GM21423 (cell line): ENCODE results near the gene TPX2.
"Not testable (repeated sequence)": the region's sequence is repeated elsewhere in the genome, so short reads cannot be mapped to it uniquely, and the experiment has no call there.

Experiments used
- ATAC-seq: cut with Tn5 transposase; IDR thresholded peaks from one replicate; pipeline ENCODE4 v1.9.1; 2021; ENCODE audit warnings: mild to moderate bottlenecking, moderate library complexity; ENCODE audit not compliant: unreplicated experiment

Gene TPX2

DNA sequence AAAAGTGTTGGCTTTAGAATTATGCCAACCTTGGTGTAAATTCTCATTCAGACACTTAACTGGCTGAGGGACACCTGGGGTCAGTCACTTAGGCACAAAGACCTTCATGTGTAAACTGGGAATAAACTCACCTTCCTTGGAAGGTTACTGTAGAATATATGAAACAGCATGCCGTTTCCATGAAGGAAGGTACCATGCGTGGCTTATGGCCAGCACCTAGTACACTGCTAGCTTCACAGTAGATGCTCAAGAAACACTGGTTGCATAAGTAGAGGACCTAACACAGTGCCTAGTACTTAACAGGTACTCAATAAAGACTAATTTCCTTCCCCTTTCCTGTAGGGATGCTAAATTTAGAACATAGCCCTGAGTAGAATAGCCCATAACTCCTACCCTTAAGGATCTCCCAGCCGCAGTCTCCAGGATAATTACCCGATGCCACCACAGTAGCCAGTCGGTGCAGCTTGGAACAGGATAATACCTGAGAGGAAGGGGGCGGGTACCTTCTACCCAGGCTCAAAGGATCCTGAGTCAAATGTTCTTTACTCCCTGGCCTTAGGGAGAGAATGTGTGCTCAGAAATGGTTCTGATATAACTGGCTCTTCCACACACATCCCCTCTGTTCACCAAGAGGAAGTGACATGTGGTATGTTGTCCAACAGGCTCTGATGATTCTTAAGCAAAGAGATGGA is 20.0 kb upstream of the TPX2 start:
- no peak for ATAC-seq

GRCh38 chr20:31719644-31720485 is 19.2 kb upstream of the TPX2 start:
- ATAC-seq = no peak

DNA sequence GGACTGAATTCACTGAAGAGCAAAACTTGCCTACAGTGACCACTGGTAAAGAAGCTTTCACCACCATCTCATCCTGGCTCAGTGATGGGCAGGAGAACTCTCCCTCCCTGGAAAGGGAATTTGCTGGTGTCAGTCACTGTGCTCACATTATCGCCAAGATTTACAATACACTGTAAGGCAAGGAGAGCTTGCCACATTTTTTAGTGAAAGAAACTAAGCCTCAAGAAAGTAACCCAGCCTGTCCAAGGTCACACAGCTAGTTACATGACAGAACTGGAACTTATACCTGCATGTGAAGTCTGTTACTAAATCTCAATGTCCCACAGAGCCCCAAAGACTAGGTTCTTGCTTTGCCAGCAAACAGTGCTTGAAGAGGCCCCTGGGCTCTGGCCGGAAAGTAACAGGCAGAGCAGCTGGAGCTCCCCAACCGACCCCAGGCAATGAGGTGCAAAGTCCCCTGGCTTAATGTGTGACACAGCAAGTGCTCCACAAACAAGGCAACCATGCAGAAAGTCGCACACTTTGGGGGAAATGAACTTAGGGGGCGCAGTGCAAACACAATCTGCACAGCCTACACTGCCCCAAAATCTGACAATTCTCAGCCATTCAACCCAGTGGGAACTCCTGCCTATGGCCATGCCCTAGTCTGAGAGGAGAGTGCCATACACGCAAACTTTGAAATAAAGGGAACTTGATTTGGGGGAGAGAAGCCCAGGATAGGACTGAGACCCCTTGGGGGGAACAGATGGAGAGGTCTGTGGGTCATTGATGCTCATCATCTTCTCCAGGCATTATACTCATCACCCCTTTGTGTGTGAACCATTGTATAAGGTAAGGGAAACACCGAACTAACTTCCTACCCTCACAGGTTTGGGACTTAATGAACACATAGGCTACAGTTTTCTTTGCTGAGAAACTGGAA is 18.3 kb upstream of the TPX2 start:
- no peak for ATAC-seq

DNA sequence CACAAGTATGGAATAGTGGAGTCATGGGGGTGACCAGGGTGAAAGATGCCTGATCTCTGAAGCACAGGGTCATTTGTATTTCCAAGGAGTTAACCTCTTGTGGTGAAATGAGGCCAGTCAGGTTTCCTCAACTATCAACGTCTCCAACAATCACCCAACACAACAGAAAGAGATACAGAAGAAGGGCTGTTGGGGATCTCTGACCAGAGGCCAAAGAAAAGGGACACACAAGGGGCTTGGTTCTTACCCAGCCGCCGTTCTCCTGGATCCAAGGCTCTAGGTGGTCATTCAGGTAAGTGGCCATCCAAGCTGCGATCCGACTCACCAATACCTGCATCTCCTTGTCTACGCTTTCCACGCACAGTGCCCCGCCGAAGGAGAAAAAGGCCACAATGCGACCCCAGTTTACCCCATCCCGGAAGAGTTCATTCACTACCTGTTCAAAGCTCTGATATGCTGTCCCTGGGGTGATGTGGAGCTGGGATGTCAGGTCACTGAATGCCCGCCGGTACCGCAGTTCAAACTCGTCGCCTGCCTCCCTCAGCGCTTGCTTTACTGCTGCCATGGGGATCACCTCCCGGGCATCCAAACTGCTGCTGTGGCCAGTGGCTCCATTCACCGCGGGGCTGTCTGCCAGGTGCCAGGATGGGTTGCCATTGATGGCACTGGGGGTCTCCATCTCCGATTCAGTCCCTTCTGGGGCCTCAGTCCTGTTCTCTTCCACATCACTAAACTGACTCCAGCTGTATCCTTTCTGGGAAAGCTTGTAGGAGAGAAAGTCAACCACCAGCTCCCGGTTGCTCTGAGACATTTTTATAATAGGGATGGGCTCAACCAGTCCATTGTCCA is 17.5 kb upstream of the TPX2 start:
- no peak for ATAC-seq

GRCh38 chr20:31722257-31723068 is 16.6 kb upstream of the TPX2 start, which contains the start of gene BCL2L1:
Gene BCL2L1 (minus strand): TSS chr20:31722868. CDS start chr20:31722218, 650 bp downstream.
- no peak for ATAC-seq

- no peak for ATAC-seq
Observed at GRCh38 chr20:31723069-31723318, 16.1 kb upstream of the TPX2 start.

- ATAC-seq = peak; percentile 88
Observed at GRCh38 chr20:31723319-31724078, 15.6 kb upstream of the TPX2 start.

DNA sequence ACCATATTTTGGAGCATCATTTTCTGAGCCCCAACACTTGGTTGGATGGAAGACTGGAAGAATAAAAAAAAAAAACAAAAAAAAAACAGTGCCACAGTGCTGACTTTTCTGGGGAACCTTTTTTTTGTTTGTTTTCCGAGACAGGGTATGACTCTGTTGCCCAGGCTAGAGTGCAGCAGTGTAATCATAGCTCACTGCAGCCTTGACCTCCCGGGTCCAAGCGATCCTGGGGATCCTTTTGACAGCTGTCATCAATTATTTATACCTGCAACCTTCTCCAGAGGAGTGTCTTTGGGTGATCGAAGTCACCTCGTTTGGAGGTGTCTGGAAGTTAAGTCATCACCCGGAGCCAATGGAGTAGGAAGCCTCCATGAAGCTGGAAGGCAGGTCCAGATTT is 7.8 kb upstream of the TPX2 start:
- no peak for ATAC-seq

GRCh38 chr20:31739550-31739977 is 474 bp downstream of the TPX2 start:
- ATAC-seq = no peak

DNA sequence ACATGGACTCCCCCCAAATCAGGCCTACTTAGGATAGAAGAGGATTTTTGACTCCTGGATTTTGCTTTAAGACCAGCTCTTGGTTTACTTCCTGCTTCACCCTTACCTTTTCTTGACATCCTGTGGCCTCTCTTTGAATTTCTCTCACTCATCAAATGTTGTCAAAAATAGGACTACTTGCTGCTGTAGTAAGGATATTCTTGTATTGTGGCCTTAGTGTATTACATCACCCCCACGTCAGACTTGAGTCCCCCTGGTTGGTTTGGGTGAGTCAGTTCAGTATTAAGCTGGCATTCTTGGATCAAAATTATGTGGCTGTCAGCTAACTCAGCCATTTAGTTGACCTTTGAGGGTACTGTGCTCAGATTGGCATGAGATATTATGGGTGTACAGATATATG is 1.1 kb downstream of the TPX2 start:
- no peak for ATAC-seq

GRCh38 chr20:31740656-31741323 is 1.7 kb downstream of the TPX2 start:
- no peak for ATAC-seq

GRCh38 chr20:31746068-31746878 is 7.2 kb downstream of the TPX2 start:
- ATAC-seq = no peak

DNA sequence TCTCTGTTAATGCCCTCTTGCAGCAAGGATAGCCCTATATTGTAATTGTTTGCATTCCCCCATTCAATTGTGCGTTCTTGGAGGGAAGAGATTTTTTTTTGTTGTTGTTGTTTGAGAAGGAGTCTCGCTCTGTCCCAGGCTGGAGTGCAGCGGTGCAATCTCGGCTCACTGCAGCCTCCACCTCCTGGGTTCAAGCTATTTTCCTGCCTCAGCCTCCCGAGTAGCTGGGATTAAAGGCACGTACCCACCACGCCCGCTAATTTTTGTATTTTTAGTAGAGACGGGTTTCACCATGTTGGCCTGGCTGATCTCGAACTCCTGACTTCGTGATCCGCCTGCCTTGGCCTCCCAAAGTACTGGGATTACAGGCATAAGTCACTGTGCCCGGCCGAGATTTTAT is 7.9 kb downstream of the TPX2 start:
- not testable (repeated sequence) for ATAC-seq

- ATAC-seq = no peak
Observed at GRCh38 chr20:31747640-31748039, 8.6 kb downstream of the TPX2 start.

- no peak for ATAC-seq
Observed at GRCh38 chr20:31749223-31749622, 10.1 kb downstream of the TPX2 start.

- ATAC-seq = no peak
Observed at GRCh38 chr20:31751126-31751525, 12.0 kb downstream of the TPX2 start.

GRCh38 chr20:31757254-31757653 is 18.2 kb downstream of the TPX2 start:
- no peak for ATAC-seq

GRCh38 chr20:31758521-31758920 is 19.4 kb downstream of the TPX2 start:
- no peak for ATAC-seq
